Measurements from ENCODE around the gene OTUB2.

DNA sequence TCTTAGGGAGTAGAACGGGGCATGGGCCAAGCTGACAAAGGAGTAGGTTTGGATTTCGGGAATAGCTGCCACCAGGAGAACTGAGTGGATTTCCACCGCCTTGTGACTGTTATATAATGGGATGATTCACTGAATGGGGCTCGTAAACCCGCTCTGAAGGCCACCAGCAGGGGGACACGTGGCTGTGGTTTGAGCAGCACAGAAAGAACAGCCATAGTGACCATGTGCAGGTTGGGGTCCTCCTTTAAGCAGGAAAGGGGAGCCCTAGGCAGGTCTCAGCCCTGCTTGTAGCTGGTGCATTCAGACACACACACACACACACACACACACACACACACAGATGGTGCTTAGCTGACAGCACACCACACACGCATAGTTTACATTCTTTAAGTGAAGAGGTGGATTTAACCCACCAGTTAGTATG is 41.1 kb upstream of the OTUB2 start:
- TF ChIP-seq, protein P1, sequence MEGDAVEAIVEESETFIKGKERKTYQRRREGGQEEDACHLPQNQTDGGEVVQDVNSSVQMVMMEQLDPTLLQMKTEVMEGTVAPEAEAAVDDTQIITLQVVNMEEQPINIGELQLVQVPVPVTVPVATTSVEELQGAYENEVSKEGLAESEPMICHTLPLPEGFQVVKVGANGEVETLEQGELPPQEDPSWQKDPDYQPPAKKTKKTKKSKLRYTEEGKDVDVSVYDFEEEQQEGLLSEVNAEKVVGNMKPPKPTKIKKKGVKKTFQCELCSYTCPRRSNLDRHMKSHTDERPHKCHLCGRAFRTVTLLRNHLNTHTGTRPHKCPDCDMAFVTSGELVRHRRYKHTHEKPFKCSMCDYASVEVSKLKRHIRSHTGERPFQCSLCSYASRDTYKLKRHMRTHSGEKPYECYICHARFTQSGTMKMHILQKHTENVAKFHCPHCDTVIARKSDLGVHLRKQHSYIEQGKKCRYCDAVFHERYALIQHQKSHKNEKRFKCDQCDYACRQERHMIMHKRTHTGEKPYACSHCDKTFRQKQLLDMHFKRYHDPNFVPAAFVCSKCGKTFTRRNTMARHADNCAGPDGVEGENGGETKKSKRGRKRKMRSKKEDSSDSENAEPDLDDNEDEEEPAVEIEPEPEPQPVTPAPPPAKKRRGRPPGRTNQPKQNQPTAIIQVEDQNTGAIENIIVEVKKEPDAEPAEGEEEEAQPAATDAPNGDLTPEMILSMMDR (IDR thresholded peaks at IDR 0.05), result peak in 1 of 5 experiments; percentile 25
- peak in 1 of 2 donors; percentile 8 for TF ChIP-seq EP300 (IDR thresholded peaks at IDR 0.05)
